ENCODE data around the gene CARD11. TPM values are rescaled to one million over a fixed set of nuclear protein-coding genes. Genes with fewer than 3 reads are reported as not detected.

CARD11 gene
- total and polyA plus RNA-seq, 2 donors (not counting 1 experiment from before 2014, with no cell fraction given): 129 to 135 TPM

- Mint-ChIP-seq H3K9me3 (ENCODE audit: insufficient read depth) (no peaks in the 10 kb centered on the region), H3K27me3 (no peaks in the 10 kb centered on the region), H3K27ac (no peak overlapping the region), H3K4me3 (no peak overlapping the region), H3K4me1 (peaks cover 47% of the 10 kb centered on the region)
- WGBS (ENCODE audit: insufficient coverage): no CpG with 5 or more reads among the region's 3 CpGs
- Histone ChIP-seq H4K20me1 (ENCODE audit: control insufficient read depth, insufficient read depth, low read length, poor library complexity, severe bottlenecking) (peaks cover 94% of the 10 kb centered on the region), H3K4me1 (ENCODE audit: control insufficient read depth in 2 of 2, insufficient read depth in 2 of 2, low read length in 2 of 2) (peaks cover 0 to 2% of the 10 kb centered on the region in 2 donors), H3K27me3 (replicated peaks in 1 of 4; ENCODE audit: control extremely low read depth in 1 of 4, control insufficient read depth in 3 of 4, insufficient read depth in 4 of 4, low read length in 3 of 4) (no peaks in the 10 kb centered on the region), H3K9me3 (ENCODE audit: control extremely low read depth in 1 of 3, control insufficient read depth in 2 of 3, insufficient read depth in 1 of 3, low read length in 2 of 3) (no peaks in the 10 kb centered on the region), H3K27ac (ENCODE audit: low read length in 2 of 2) (no peak overlapping the region), H2AFZ (ENCODE audit: insufficient read depth, low read depth, low read length, poor library complexity, severe bottlenecking) (no peak overlapping the region), H3K79me2 (ENCODE audit: control insufficient read depth, insufficient read depth, low read length) (peaks cover 95% of the 10 kb centered on the region), H3K4me2 (replicated peaks; ENCODE audit: low read depth, low read length, poor library complexity, severe bottlenecking) (no peak overlapping the region), H3K36me3 (replicated peaks in 1 of 2; ENCODE audit: control extremely low read depth in 1 of 2, control insufficient read depth in 1 of 2, extremely low read depth in 1 of 2, insufficient read depth in 2 of 2, low read length in 1 of 2) (peaks cover 0 to 50% of the 10 kb centered on the region in 2 experiments), H3K9ac (ENCODE audit: low read length) (no peak overlapping the region), H3K4me3 (ENCODE audit: control extremely low read depth in 1 of 5, extremely low read depth in 1 of 5, insufficient read depth in 1 of 5, low read depth in 2 of 5, low read length in 4 of 5) (no peak overlapping the region)
- intact Hi-C loops (cut with micrococcal nuclease): no loop called here
- TF ChIP-seq EZH2 (IDR thresholded peaks at IDR 0.05; ENCODE audit: borderline replicate concordance, insufficient read depth, low read depth, low read length, poor library complexity, severe bottlenecking): no peak
- TF ChIP-seq, protein P1, sequence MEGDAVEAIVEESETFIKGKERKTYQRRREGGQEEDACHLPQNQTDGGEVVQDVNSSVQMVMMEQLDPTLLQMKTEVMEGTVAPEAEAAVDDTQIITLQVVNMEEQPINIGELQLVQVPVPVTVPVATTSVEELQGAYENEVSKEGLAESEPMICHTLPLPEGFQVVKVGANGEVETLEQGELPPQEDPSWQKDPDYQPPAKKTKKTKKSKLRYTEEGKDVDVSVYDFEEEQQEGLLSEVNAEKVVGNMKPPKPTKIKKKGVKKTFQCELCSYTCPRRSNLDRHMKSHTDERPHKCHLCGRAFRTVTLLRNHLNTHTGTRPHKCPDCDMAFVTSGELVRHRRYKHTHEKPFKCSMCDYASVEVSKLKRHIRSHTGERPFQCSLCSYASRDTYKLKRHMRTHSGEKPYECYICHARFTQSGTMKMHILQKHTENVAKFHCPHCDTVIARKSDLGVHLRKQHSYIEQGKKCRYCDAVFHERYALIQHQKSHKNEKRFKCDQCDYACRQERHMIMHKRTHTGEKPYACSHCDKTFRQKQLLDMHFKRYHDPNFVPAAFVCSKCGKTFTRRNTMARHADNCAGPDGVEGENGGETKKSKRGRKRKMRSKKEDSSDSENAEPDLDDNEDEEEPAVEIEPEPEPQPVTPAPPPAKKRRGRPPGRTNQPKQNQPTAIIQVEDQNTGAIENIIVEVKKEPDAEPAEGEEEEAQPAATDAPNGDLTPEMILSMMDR (IDR thresholded peaks at IDR 0.05): no peak
- POLR2A ChIA-PET: no interaction called here
- DNase-seq: no peak
- no peak for ATAC-seq (ENCODE audit: low read depth)
- CTCF ChIA-PET: interaction anchor here (0.8 to 1.2 kb wide), 2 partner anchors 8 to 14 kb away, joined by 3 read pairs; no protein-coding TSS in a partner anchor
These were observed 38.4 kb downstream of the CARD11 start for GRCh38 chr7:3005257-3005656.

- H3K36me3 ChIP-seq (replicated peaks in 1 of 2; ENCODE audit: control extremely low read depth in 1 of 2, control insufficient read depth in 1 of 2, extremely low read depth in 1 of 2, insufficient read depth in 2 of 2, low read length in 1 of 2): peaks cover 1 to 54% of the 10 kb centered on the region in 2 experiments
- H3K27me3 ChIP-seq (replicated peaks in 1 of 4; ENCODE audit: control extremely low read depth in 1 of 4, control insufficient read depth in 3 of 4, insufficient read depth in 4 of 4, low read length in 3 of 4): no peaks in the 10 kb centered on the region
- no peak overlapping the region for H3K4me2 ChIP-seq (replicated peaks; ENCODE audit: low read depth, low read length, poor library complexity, severe bottlenecking)
- ATAC-seq (ENCODE audit: low read depth): no peak
- Mint-ChIP-seq H3K4me3 (no peak overlapping the region), H3K9me3 (ENCODE audit: insufficient read depth) (no peaks in the 10 kb centered on the region), H3K27me3 (no peaks in the 10 kb centered on the region), H3K4me1 (peaks cover 42% of the 10 kb centered on the region), H3K27ac (no peak overlapping the region)
- WGBS (ENCODE audit: insufficient coverage): 97% methylated on average over 8 of the region's 13 CpGs
- H4K20me1 ChIP-seq (ENCODE audit: control insufficient read depth, insufficient read depth, low read length, poor library complexity, severe bottlenecking): peaks cover 94% of the 10 kb centered on the region
- no peak for TF ChIP-seq EZH2 (IDR thresholded peaks at IDR 0.05; ENCODE audit: borderline replicate concordance, insufficient read depth, low read depth, low read length, poor library complexity, severe bottlenecking)
- TF ChIP-seq, protein P1 (IDR thresholded peaks at IDR 0.05): no peak
- no peaks in the 10 kb centered on the region for H3K9me3 ChIP-seq (ENCODE audit: control extremely low read depth in 1 of 3, control insufficient read depth in 2 of 3, insufficient read depth in 1 of 3, low read length in 2 of 3)
- no peaks in the 10 kb centered on the region for H3K4me1 ChIP-seq (ENCODE audit: control insufficient read depth in 2 of 2, insufficient read depth in 2 of 2, low read length in 2 of 2)
- H3K4me3 ChIP-seq (ENCODE audit: control extremely low read depth in 1 of 5, extremely low read depth in 1 of 5, insufficient read depth in 1 of 5, low read depth in 2 of 5, low read length in 4 of 5): no peak overlapping the region
- H3K27ac ChIP-seq (ENCODE audit: low read length in 2 of 2): no peak overlapping the region
- intact Hi-C loops (cut with micrococcal nuclease): no loop called here
- CTCF ChIA-PET: no interaction called here
- peaks cover 95% of the 10 kb centered on the region for H3K79me2 ChIP-seq (ENCODE audit: control insufficient read depth, insufficient read depth, low read length)
- no peak overlapping the region for H3K9ac ChIP-seq (ENCODE audit: low read length)
- DNase-seq: no peak
- H2AFZ ChIP-seq (ENCODE audit: insufficient read depth, low read depth, low read length, poor library complexity, severe bottlenecking): no peak overlapping the region
- POLR2A ChIA-PET: no interaction called here
These were observed 39.7 kb downstream of the CARD11 start for GRCh38 chr7:3003936-3004335.
